HepG2 (cell line): ENCODE data around the gene SGF29. TPM values are rescaled to one million over a fixed set of nuclear protein-coding genes. Genes with fewer than 3 reads are reported as not detected.

Experiments
- DNMT1 ChIP-seq: sonication (generic); formaldehyde crosslinking; IDR thresholded peaks from 2 replicates; pipeline ENCODE4 v1.5.1; 2020; ENCODE audit warnings: mild to moderate bottlenecking, missing genetic modification reagents
- HNRNPUL1 ChIP-seq: fragments of 200-400 bp; formaldehyde crosslinking; IDR thresholded peaks from 2 replicates; pipeline ENCODE4 v1.6.1; 2017; ENCODE audit warnings: low read depth, mild to moderate bottlenecking, low read length, moderate library complexity
- HOXA3 ChIP-seq: sonication (generic); formaldehyde crosslinking; IDR thresholded peaks from 2 replicates; pipeline ENCODE4 v1.5.0; 2020; ENCODE audit warnings: missing genetic modification reagents
- KLF13 ChIP-seq: sonication (generic); formaldehyde crosslinking; IDR thresholded peaks from 2 replicates; pipeline ENCODE4 v1.4.0; 2020; ENCODE audit warnings: mild to moderate bottlenecking, missing genetic modification reagents
- KLF9 ChIP-seq: IDR thresholded peaks from 2 replicates; pipeline ENCODE4 v1.6.1; 2016; ENCODE audit warnings: low read depth
- KMT2B ChIP-seq: IDR thresholded peaks from 2 replicates; pipeline ENCODE4 v1.6.1; 2016; ENCODE audit warnings: missing genetic modification reagents, missing compliant biosample characterization
- MLXIP ChIP-seq: sonication (generic); formaldehyde crosslinking; IDR thresholded peaks from 2 replicates; pipeline ENCODE4 v1.9.0; 2021; ENCODE audit warnings: missing genetic modification reagents, borderline replicate concordance
- NAIF1 ChIP-seq: sonication (generic); formaldehyde crosslinking; IDR thresholded peaks from 2 replicates; pipeline ENCODE4 v1.5.0; 2020; ENCODE audit warnings: mild to moderate bottlenecking, missing genetic modification reagents, borderline replicate concordance
- NFKB2 ChIP-seq: sonication (generic); formaldehyde crosslinking; IDR thresholded peaks from 2 replicates; pipeline ENCODE4 v1.4.0; 2020; ENCODE audit warnings: missing genetic modification reagents, borderline replicate concordance
- RAD21 ChIP-seq: fragments of 450-650 bp; formaldehyde crosslinking; IDR thresholded peaks from 2 replicates; pipeline ENCODE4 v1.5.0; 2020; ENCODE audit warnings: mild to moderate bottlenecking
- TFDP2 ChIP-seq: sonication (generic); formaldehyde crosslinking; IDR thresholded peaks from 2 replicates; pipeline ENCODE4 v1.4.0; 2020; ENCODE audit warnings: missing genetic modification reagents
- U2AF1 ChIP-seq: fragments of 200-400 bp; formaldehyde crosslinking; optimal IDR thresholded peaks from 2 replicates; pipeline ENCODE3; 2017; ENCODE audit warnings: mild to moderate bottlenecking, low read depth, low read length
- XRCC5 ChIP-seq: fragments of 200-400 bp; formaldehyde crosslinking; optimal IDR thresholded peaks from 2 replicates; pipeline ENCODE3; 2017; ENCODE audit warnings: mild to moderate bottlenecking, low read length
- ZC3H13 ChIP-seq: sonication (generic); formaldehyde crosslinking; IDR thresholded peaks from 2 replicates; pipeline ENCODE4 v1.8.1; 2023; ENCODE audit warnings: mild to moderate bottlenecking, missing genetic modification reagents, moderate library complexity
- ZFP91 ChIP-seq: sonication (generic); formaldehyde crosslinking; IDR thresholded peaks from 2 replicates; pipeline ENCODE4 v1.9.0; 2022; ENCODE audit warnings: missing genetic modification reagents, mild to moderate bottlenecking, borderline replicate concordance
- ZNF143 ChIP-seq: sonication (generic); formaldehyde crosslinking; IDR thresholded peaks from 2 replicates; pipeline ENCODE4 v1.4.0; 2020; ENCODE audit warnings: missing genetic modification reagents
- ZNF367 ChIP-seq: sonication (generic); formaldehyde crosslinking; IDR thresholded peaks from 2 replicates; pipeline ENCODE4 v1.4.0; 2020; ENCODE audit warnings: missing genetic modification reagents, borderline replicate concordance
- ZNF746 ChIP-seq: sonication (generic); formaldehyde crosslinking; IDR thresholded peaks from 2 replicates; pipeline ENCODE4 v1.8.0; 2022; ENCODE audit warnings: mild to moderate bottlenecking, missing genetic modification reagents
- ZNF777 ChIP-seq: sonication (generic); formaldehyde crosslinking; IDR thresholded peaks from 2 replicates; pipeline ENCODE4 v1.4.0; 2020; ENCODE audit warnings: missing genetic modification reagents
- polyA plus RNA-seq, 8 experiments: library from polyadenylated mRNA; depleted of rRNA in 3 of 8; stranded (reverse) in 7 of 8; unstranded in 1 of 8; fragments of >200 nt; fragmentation: Illumina TruSeq in 4 of 8; extraction: Trizol in 4 of 8; gene quantifications; 2 replicates each; pipeline versions ENCODE4 v1.2.1 to v1.2.3, GENCODE V29; 2011 to 2016; ENCODE audit warnings: low read depth in 4 of 8, missing spikeins in 1 of 8, mixed read lengths in 1 of 8; ENCODE audit not compliant: insufficient read depth in 1 of 8
- total RNA-seq, 5 experiments: library from RNA; depleted of rRNA; stranded (reverse); fragments of >200 nt; fragmentation: Illumina TruSeq; extraction: Trizol; gene quantifications; 2 replicates each; pipeline ENCODE4 v1.2.3, GENCODE V29; 2016; ENCODE audit warnings: low read depth in 1 of 5
- TF ChIP-seq, protein P1 (sequence below): sonication (generic); formaldehyde crosslinking; conservative IDR thresholded peaks from 2 replicates; pipeline ENCODE4 v1.8.1; 2023; ENCODE audit warnings: missing genetic modification reagents
- TF ChIP-seq, protein P2 (sequence below): sonication (generic); formaldehyde crosslinking; IDR thresholded peaks from 2 replicates; pipeline ENCODE4 v1.9.0; 2021; ENCODE audit warnings: missing genetic modification reagents, borderline replicate concordance

The SGF29 gene
- total and polyA plus RNA-seq, 2 of the 13 experiments (the other 11 are each of a cell fraction or from before 2014, with no cell fraction given): 5.0 to 29.4 TPM

- TF ChIP-seq TFDP2 (CRISPR knock-in tag) (peak; percentile 32; the same call in 1 of the 2 replicates), DNMT1 (CRISPR knock-in tag) (no peak), KMT2B (CRISPR knock-in tag) (no peak), RAD21 (CRISPR knock-in tag) (no peak), NAIF1 (CRISPR knock-in tag) (no peak), ZNF777 (CRISPR knock-in tag) (no peak), ZC3H13 (CRISPR knock-in tag) (no peak), U2AF1 (no peak), NFKB2 (peak; percentile 59; the same call in 1 of the 2 replicates), KLF9 (CRISPR knock-in tag) (no peak), HNRNPUL1 (no peak), KLF13 (CRISPR knock-in tag) (no peak), HOXA3 (CRISPR knock-in tag) (peak; percentile 80), XRCC5 (no peak), ZNF143 (CRISPR knock-in tag) (no peak; the same call in 1 of the 2 replicates), ZNF367 (no peak), ZNF746 (CRISPR knock-in tag) (peak; percentile 80; the same call in 1 of the 2 replicates), MLXIP (CRISPR knock-in tag) (no peak), ZFP91 (CRISPR knock-in tag) (no peak; the same call in 1 of the 2 replicates)
- TF ChIP-seq, protein P1, sequence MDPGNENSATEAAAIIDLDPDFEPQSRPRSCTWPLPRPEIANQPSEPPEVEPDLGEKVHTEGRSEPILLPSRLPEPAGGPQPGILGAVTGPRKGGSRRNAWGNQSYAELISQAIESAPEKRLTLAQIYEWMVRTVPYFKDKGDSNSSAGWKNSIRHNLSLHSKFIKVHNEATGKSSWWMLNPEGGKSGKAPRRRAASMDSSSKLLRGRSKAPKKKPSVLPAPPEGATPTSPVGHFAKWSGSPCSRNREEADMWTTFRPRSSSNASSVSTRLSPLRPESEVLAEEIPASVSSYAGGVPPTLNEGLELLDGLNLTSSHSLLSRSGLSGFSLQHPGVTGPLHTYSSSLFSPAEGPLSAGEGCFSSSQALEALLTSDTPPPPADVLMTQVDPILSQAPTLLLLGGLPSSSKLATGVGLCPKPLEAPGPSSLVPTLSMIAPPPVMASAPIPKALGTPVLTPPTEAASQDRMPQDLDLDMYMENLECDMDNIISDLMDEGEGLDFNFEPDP: no peak
- TF ChIP-seq, protein P2, sequence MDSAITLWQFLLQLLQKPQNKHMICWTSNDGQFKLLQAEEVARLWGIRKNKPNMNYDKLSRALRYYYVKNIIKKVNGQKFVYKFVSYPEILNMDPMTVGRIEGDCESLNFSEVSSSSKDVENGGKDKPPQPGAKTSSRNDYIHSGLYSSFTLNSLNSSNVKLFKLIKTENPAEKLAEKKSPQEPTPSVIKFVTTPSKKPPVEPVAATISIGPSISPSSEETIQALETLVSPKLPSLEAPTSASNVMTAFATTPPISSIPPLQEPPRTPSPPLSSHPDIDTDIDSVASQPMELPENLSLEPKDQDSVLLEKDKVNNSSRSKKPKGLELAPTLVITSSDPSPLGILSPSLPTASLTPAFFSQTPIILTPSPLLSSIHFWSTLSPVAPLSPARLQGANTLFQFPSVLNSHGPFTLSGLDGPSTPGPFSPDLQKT: no peak
Measured at GRCh38 chr16:28505489-28506137, 48.1 kb upstream of the SGF29 start (continued).
